GM19025 (cell line): ENCODE data around the gene MOSPD3.
"Not testable (repeated sequence)": the region's sequence is repeated elsewhere in the genome, so short reads cannot be mapped to it uniquely, and the experiment has no call there.

Experiments
- ATAC-seq: cut with Tn5 transposase; IDR thresholded peaks from one replicate; pipeline ENCODE4 v1.9.1; 2021; ENCODE audit warnings: mild to moderate bottlenecking, low read depth, moderate library complexity; ENCODE audit not compliant: unreplicated experiment

Gene MOSPD3

GRCh38 chr7:100611983-100612729, at the start of gene MOSPD3:
Gene MOSPD3 (plus strand): TSS chr7:100612540. CDS start chr7:100612792, 252 bp downstream.
- peak; percentile 90 for ATAC-seq

- ATAC-seq = no peak
Observed at GRCh38 chr7:100563100-100563564, 49.2 kb upstream of the MOSPD3 start.

- ATAC-seq = no peak
Observed at GRCh38 chr7:100563809-100564400, 48.4 kb upstream of the MOSPD3 start.

GRCh38 chr7:100564405-100564804, 47.9 kb upstream of the MOSPD3 start:
- not testable (repeated sequence) for ATAC-seq

GRCh38 chr7:100565133-100565571, 47.2 kb upstream of the MOSPD3 start:
- ATAC-seq = no peak

DNA sequence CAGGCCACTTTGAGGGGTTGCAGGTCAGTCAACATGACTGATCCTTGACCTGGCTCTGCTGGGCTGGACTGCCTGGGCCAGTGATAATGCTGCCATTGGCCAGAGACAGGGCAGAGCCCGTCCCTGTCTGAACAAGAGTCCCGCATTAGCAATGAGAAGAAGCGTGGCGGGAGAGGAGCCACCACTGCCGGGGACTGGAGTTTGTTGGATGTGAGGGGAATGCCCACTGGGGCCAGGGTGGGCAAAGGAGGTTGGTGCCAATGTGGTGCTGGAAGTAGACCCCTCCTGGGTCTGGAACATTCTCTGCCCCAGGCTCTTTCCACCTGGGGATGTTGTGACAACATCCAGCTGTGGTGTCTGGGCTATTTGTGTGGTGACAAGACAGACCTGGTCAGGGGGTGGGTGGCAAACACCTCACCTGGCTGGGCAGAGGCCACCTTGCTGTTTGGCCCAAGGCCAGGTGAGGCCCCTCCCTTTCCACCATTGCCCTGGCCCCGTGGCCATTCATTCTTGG, 46.3 kb upstream of the MOSPD3 start:
- no peak for ATAC-seq

DNA sequence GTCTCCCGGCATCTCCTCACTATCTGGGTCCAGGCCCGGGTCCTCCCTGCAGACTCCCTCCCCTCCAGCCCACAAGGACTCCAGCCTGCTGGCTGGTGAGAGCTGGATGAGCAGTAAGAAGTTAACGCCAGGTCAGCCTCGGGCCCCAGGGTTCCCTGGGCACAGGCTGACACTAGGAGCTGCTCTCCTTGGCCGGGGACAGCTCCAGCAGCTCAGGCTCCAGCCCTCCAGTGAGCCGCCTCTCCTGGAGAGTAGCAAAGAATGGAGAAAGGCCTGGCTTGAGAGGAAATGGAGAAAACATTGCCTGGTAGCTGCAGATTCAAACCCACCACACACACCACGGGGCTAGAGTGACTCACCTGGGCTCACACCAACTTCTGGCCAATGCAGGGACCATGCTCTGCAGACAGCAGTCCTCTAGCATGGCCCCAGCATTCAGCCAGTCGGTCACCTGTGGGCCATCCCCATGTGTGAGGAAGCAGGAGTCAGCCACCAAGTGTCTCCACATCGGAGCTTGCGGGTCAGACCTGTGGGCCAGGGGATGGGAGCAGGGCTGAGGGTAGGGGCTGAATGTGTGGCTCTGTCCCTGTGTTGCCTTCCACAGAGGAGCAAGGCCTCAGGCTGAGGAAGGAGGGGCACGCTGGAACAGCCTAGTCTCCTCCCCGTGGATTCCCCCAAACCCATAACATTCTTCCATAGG, 45.2 kb upstream of the MOSPD3 start:
- no peak for ATAC-seq

GRCh38 chr7:100567751-100568175, 44.6 kb upstream of the MOSPD3 start:
- ATAC-seq = no peak

GRCh38 chr7:100568176-100568895, 44.0 kb upstream of the MOSPD3 start:
- no peak for ATAC-seq

DNA sequence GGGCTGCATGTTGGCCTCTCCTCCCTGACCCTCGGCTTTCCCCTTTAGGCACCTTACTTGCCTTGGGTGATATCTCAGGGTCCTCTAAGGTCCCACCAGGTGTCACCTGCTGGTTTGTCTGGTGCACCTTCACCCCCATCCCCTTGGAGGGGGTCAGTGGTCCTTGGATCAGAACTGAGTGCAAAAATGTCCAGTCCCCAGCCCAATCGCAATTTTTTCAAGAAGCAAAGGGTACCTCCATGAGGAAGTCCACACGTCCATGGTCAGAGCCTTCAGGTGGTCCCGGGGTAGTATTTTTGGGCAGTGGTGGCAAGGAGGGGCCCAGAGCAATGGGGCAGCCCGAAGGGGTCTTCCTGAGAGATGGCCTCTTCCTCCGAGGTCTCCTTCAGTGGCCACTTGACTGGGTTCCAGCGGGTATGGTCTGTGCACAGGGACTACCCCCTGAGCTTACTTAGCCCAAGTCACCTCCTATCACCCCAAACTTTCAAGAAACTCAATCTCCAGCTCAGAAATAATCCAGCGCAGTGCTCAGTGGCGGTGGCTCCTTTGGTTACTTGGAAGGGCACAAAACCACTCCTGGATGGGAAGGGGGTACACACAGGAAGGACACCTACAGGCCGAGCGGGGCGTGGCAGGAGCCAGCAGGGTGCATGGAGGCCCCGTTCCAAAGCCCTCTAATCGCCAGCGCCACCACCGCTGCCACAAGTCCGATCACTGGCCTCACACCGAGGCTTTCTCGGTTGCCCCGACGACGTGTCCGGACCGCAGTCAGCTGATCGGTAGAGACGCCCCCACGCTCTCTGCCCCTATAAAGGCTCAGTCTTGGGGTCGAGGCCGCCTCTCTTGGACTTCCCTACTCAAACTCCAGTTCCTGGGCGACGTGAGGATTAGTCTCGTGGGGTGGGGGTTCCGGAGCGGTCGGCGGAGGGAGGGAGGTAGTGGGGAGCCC, 43.2 kb upstream of the MOSPD3 start:
- no peak for ATAC-seq

GRCh38 chr7:100570954-100571828, 41.1 kb upstream of the MOSPD3 start:
- no peak for ATAC-seq

- ATAC-seq = no peak
Observed at GRCh38 chr7:100571829-100572116, 40.6 kb upstream of the MOSPD3 start.

DNA sequence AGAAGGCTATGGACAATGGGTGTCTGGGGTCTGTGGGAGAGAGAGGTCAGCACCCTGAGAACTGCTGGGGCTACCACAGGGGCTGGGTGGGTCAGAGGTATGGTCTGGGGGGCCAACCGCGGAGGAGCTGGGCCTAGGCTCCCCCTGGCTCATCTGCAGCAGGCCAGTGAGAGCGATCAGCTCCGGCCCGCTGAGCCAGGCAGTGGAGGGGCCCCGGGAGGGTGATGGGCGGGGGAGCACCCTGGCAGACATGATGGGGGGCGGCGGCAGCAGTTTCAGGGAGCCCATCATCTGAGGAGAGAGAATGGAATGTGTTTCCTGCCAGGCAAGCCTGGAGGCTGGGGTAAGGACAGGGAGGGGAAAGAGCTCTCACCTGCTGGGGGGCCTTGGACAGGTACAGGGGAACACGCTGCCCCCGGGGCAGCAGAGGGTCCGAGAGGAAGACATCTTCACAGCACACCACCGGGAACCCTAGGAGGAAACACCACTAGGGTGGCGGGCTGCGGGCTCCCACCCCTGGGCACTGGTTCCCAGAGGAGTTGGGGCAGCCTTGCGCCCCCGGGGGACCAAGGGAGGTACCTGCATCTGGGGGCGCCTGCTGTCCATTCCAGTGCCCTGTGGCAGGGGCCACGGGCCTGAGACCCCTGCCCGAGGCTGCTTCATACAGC, 39.9 kb upstream of the MOSPD3 start:
- ATAC-seq = no peak

DNA sequence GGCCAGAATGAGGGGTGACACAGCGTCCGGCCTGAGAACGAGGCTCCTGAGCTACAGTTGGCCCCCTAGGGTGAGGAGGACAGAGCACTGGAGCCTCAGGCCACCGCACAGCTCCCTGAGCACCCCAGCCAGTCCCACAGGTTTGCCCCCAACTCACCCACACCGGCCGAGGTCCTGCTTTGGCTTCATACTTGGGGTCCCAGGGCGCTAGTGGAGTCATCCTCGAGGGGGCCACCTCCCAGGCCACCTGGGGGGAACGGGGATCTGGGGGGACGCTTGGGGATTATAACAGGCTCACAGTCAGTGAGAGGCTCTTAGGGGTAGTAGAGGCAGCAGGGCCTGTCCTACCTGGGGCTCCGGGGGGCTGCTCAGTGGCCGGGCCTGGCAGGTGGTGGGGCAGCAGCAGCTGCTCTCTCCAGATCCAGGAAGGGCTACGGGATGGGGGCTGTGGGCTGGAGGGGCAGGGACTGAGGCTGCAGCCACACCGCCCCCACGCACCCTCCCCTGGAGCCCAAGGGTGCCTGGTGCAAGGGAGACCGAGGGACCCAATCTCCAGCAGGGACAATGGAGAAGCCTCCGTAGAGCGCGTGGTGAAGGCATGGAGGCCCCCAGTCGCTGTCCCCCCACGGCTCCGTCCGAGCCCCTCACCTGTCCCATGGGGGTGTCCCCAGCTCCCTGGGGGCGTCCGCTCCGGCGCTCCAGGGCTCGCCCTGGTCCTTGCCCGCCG, 39.2 kb upstream of the MOSPD3 start:
- no peak for ATAC-seq

DNA sequence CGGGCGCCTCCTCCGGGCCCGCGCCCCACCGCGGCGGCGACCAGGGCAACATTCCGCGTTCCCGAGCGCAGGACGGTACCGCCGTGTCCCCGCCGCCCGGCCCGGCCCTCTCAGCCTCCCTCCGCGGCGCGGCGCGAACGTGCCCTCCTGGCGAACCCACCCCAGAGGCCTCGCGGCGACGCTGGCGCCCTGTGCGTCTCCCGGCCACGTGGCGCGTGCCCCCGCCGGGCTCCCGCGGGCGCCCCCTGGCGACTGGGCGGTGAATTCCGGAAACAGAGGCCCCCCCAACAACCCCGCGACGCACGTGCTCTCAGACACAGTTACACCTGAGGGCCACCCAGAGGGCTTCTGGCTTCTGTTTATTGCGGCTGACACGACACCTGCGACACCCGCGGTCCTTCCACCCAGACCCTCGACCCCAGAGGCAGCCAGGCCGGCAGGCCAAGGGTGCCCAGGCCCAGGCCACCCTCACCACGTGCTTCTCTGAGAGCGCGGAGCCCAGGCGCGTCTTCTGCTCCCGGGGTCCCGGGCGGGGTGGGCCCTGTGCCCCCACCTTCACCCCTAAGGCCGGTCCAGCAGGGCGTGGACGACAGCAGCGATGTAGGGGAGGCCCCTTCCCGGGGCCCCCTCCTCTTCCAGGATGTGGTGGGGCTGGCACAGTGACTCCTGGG, 38.5 kb upstream of the MOSPD3 start, which contains the start of gene SAP25:
Gene SAP25 (minus strand): TSS at position 210 of the 671 bp plus-strand sequence. CDS start 158 bp downstream, at position 52.
- no peak for ATAC-seq

GRCh38 chr7:100574362-100575205, 37.8 kb upstream of the MOSPD3 start:
- ATAC-seq = no peak
